ENCODE data around the gene PNPLA2. TPM values are rescaled to one million over a fixed set of nuclear protein-coding genes. Genes with fewer than 3 reads are reported as not detected.

PNPLA2 gene
- total RNA-seq, 3 donors from 2014 or later (not counting 1 experiment from before 2014, with no cell fraction given), result 184 to 218 (median 201) TPM

- 88% methylated on average over 10 of the region's 11 CpGs for WGBS (ENCODE audit: insufficient coverage)
- no peak for DNase-seq
- Histone ChIP-seq H3K9me3 (ENCODE audit: control insufficient read depth, insufficient read depth, low read length) (no peaks in the 10 kb centered on the region), H3K4me1 (ENCODE audit: control insufficient read depth, insufficient read depth, low read length) (no peaks in the 10 kb centered on the region), H3K27ac (ENCODE audit: low read length) (no peak overlapping the region), H3K36me3 (ENCODE audit: control insufficient read depth, insufficient read depth, low read length) (no peaks in the 10 kb centered on the region), H3K4me3 (ENCODE audit: low read length) (no peak overlapping the region), H3K27me3 (ENCODE audit: control insufficient read depth, insufficient read depth, low read length) (no peaks in the 10 kb centered on the region)
- no peaks in the 10 kb centered on the region for H3K4me1 Mint-ChIP-seq
- no peaks in the 10 kb centered on the region for H3K27me3 Mint-ChIP-seq (ENCODE audit: low read depth in 2 of 2)
- H3K9me3 Mint-ChIP-seq, result no peaks in the 10 kb centered on the region
- no peaks in the 10 kb centered on the region for H3K36me3 Mint-ChIP-seq
- intact Hi-C loops (cut with micrococcal nuclease), result no loop called here
- TF ChIP-seq CTCF (IDR thresholded peaks at IDR 0.05), result no peak
- H3K27ac Mint-ChIP-seq, result no peak overlapping the region
- no peak for ATAC-seq
- no peak overlapping the region for H3K4me3 Mint-ChIP-seq
Measured at GRCh38 chr11:864898-865297, 46.2 kb downstream of the PNPLA2 start.

GRCh38 chr11:865462-866430 is 47.0 kb downstream of the PNPLA2 start:
- no peaks in the 10 kb centered on the region for H3K9me3 ChIP-seq (ENCODE audit: control insufficient read depth, insufficient read depth, low read length)
- H3K4me1 Mint-ChIP-seq, result no peaks in the 10 kb centered on the region
- WGBS (ENCODE audit: insufficient coverage), result 82% methylated on average over 41 of the region's 41 CpGs
- ATAC-seq (no peak), DNase-seq (no peak)
- no peaks in the 10 kb centered on the region for H3K27me3 ChIP-seq (ENCODE audit: control insufficient read depth, insufficient read depth, low read length)
- H3K36me3 ChIP-seq (ENCODE audit: control insufficient read depth, insufficient read depth, low read length), result no peaks in the 10 kb centered on the region
- H3K36me3 Mint-ChIP-seq, result no peaks in the 10 kb centered on the region
- H3K27me3 Mint-ChIP-seq (ENCODE audit: low read depth in 2 of 2), result no peaks in the 10 kb centered on the region
- no peak overlapping the region for H3K4me3 Mint-ChIP-seq
- no peaks in the 10 kb centered on the region for H3K9me3 Mint-ChIP-seq
- no peak overlapping the region for H3K27ac ChIP-seq (ENCODE audit: low read length)
- H3K4me1 ChIP-seq (ENCODE audit: control insufficient read depth, insufficient read depth, low read length), result no peaks in the 10 kb centered on the region
- H3K27ac Mint-ChIP-seq, result no peak overlapping the region
- intact Hi-C loops (cut with micrococcal nuclease), result no loop called here
- no peak overlapping the region for H3K4me3 ChIP-seq (ENCODE audit: low read length)
- no peak for TF ChIP-seq CTCF (IDR thresholded peaks at IDR 0.05)

GRCh38 chr11:866481-866880 is 47.8 kb downstream of the PNPLA2 start:
- Mint-ChIP-seq H3K36me3 (no peaks in the 10 kb centered on the region), H3K9me3 (no peaks in the 10 kb centered on the region), H3K4me3 (no peak overlapping the region), H3K27me3 (ENCODE audit: low read depth in 2 of 2) (no peaks in the 10 kb centered on the region), H3K4me1 (no peaks in the 10 kb centered on the region), H3K27ac (no peak overlapping the region)
- DNase-seq (no peak), ATAC-seq (no peak)
- H3K27ac ChIP-seq (ENCODE audit: low read length), result no peak overlapping the region
- intact Hi-C loops (cut with micrococcal nuclease), result no loop called here
- H3K36me3 ChIP-seq (ENCODE audit: control insufficient read depth, insufficient read depth, low read length), result no peaks in the 10 kb centered on the region
- WGBS (ENCODE audit: insufficient coverage), result 93% methylated on average over 14 of the region's 14 CpGs
- no peak for TF ChIP-seq CTCF (IDR thresholded peaks at IDR 0.05)
- no peaks in the 10 kb centered on the region for H3K9me3 ChIP-seq (ENCODE audit: control insufficient read depth, insufficient read depth, low read length)
- H3K4me1 ChIP-seq (ENCODE audit: control insufficient read depth, insufficient read depth, low read length), result no peaks in the 10 kb centered on the region
- H3K27me3 ChIP-seq (ENCODE audit: control insufficient read depth, insufficient read depth, low read length), result no peaks in the 10 kb centered on the region
- H3K4me3 ChIP-seq (ENCODE audit: low read length), result no peak overlapping the region
